Colonic mucosa (tissue), 4 donors: ENCODE data around the gene C2orf68. TPM values are rescaled to one million over a fixed set of nuclear protein-coding genes. Genes with fewer than 3 reads are reported as not detected.

ENCODE experiments used
- DNase-seq: peaks from one replicate; pipeline ENCODE4 v3.0.0-alpha.2; 2020
- H3K27ac ChIP-seq: fragments of 200-600 bp; one replicate; pipeline ENCODE4 v1.8.0; 2021
- H3K27me3 ChIP-seq: fragments of 200-600 bp; one replicate; pipeline ENCODE4 v1.8.0; 2021
- H3K36me3 ChIP-seq: fragments of 200-600 bp; one replicate; pipeline ENCODE4 v1.8.0; 2021
- H3K4me1 ChIP-seq: fragments of 200-600 bp; one replicate; pipeline ENCODE4 v1.8.0; 2021; ENCODE audit warnings: mild to moderate bottlenecking
- H3K4me3 ChIP-seq: fragments of 200-600 bp; one replicate; pipeline ENCODE4 v1.8.0; 2021
- H3K9ac ChIP-seq, 2 donors: one replicate each; pipeline ENCODE4 v1.7.0; 2013; ENCODE audit warnings: control low read depth in 2 of 2, low read depth in 2 of 2, low read length in 2 of 2
- H3K9me3 ChIP-seq: fragments of 200-600 bp; one replicate; pipeline ENCODE4 v1.8.0; 2021
- CTCF ChIP-seq: fragments of 200-600 bp; IDR thresholded peaks from one replicate; pipeline ENCODE4 v1.8.0; 2022; ENCODE audit warnings: antibody characterized with exemption, mild to moderate bottlenecking
- intact Hi-C: fragments of 100-400 bp; cut with DNase I; formaldehyde crosslinking; loops from one replicate; pipeline ENCODE4 v1.14.1; 2022
- total RNA-seq, 2 donors: library from RNA; stranded (reverse); fragmentation: NEBNext Ultra II Directional in 1 of 2; extraction: Animal tissue kit (Norgen Biotek cat#: 25700) in 1 of 2; gene quantifications; one replicate each; pipeline ENCODE4 v1.2.1, GENCODE V29; 2021
- donor health status: healthy.
- donor health status: DM: no; HTN: no; CAD: no.
- donor health status: DM: no; HTN: no; CAD: no.

Gene C2orf68
- total RNA-seq, 2 donors from 2014 or later = 36.8 to 40.5 TPM

GRCh38 chr2:85649201-85650190, 37.6 kb upstream of the C2orf68 start:
- peaks cover 37% of the 10 kb centered on the region for H3K36me3 ChIP-seq
- no peak overlapping the region for H3K27ac ChIP-seq
- H3K27me3 ChIP-seq = no peaks in the 10 kb centered on the region
- TF ChIP-seq CTCF = no peak
- intact Hi-C loops = no loop called here
- H3K9me3 ChIP-seq = no peaks in the 10 kb centered on the region
- H3K4me3 ChIP-seq = no peak overlapping the region
- H3K9ac ChIP-seq = no peak overlapping the region
- H3K4me1 ChIP-seq = no peaks in the 10 kb centered on the region
- no peak for DNase-seq

- H3K36me3 ChIP-seq = peaks cover 38% of the 10 kb centered on the region
- H3K27ac ChIP-seq = no peak overlapping the region
- no peak overlapping the region for H3K4me3 ChIP-seq
- no peak for TF ChIP-seq CTCF
- H3K4me1 ChIP-seq = no peaks in the 10 kb centered on the region
- no peak overlapping the region for H3K9ac ChIP-seq
- no peaks in the 10 kb centered on the region for H3K27me3 ChIP-seq
- intact Hi-C loops = no loop called here
- DNase-seq = no peak
- no peaks in the 10 kb centered on the region for H3K9me3 ChIP-seq
These were observed 36.8 kb upstream of the C2orf68 start for GRCh38 chr2:85648619-85649018.

GRCh38 chr2:85647823-85648526, 36.1 kb upstream of the C2orf68 start:
- Histone ChIP-seq H3K9ac (no peak overlapping the region), H3K4me3 (no peak overlapping the region), H3K4me1 (no peaks in the 10 kb centered on the region), H3K27ac (no peak overlapping the region), H3K36me3 (peaks cover 38% of the 10 kb centered on the region), H3K9me3 (no peaks in the 10 kb centered on the region), H3K27me3 (no peaks in the 10 kb centered on the region)
- DNase-seq = no peak
- intact Hi-C loops = no loop called here
- no peak for TF ChIP-seq CTCF

GRCh38 chr2:85646166-85646565, 34.3 kb upstream of the C2orf68 start:
- no peak overlapping the region for H3K4me3 ChIP-seq
- no peaks in the 10 kb centered on the region for H3K9me3 ChIP-seq
- H3K4me1 ChIP-seq = no peaks in the 10 kb centered on the region
- DNase-seq = no peak
- no peak for TF ChIP-seq CTCF
- H3K36me3 ChIP-seq = peaks cover 46% of the 10 kb centered on the region
- no peak overlapping the region for H3K9ac ChIP-seq
- H3K27me3 ChIP-seq = no peaks in the 10 kb centered on the region
- intact Hi-C loops = no loop called here
- no peak overlapping the region for H3K27ac ChIP-seq

GRCh38 chr2:85644909-85645308, 33.0 kb upstream of the C2orf68 start:
- intact Hi-C loops = no loop called here
- Histone ChIP-seq H3K9ac (no peak overlapping the region), H3K4me3 (no peak overlapping the region), H3K36me3 (peaks cover 43% of the 10 kb centered on the region), H3K9me3 (no peaks in the 10 kb centered on the region), H3K27ac (no peak overlapping the region), H3K27me3 (no peaks in the 10 kb centered on the region), H3K4me1 (no peaks in the 10 kb centered on the region)
- TF ChIP-seq CTCF = no peak
- DNase-seq = no peak
